ENCODE measurements around the gene MBOAT7.

Gene MBOAT7

DNA sequence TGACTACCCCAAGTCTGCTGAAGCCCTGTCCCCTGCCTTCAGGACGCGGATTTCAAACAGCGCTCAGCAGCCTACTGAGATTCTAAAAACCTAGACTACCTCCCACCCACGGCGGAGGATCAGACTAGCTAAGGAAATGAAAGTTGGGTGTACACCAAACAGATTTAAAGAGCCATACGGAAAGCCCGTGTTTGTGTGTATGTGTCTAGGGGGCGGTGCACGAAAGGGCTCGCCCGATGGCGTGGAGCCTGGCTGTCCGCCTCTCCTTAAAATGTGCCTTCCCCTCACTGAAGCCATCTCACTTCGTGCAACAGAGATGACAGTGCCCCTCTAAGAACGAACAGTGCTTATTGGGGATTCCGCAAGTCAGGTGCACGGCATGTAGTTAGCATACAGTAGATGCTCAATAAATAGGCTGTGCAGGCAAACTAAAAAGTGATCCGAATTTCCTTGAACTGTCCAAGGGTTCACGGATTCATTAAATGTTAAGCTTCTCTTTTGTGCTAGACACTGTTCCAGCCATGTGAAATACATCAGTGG lies 30.5 kb downstream of the MBOAT7 start:
- Histone ChIP-seq H3K9me3 (ENCODE audit: insufficient read depth, low read depth, low read length) (no peaks in the 10 kb centered on the region), H3K4me1 (ENCODE audit: insufficient read depth, low read length) (peaks cover 11% of the 10 kb centered on the region; the same call in 1 of the 2 replicates), H3K4me3 (ENCODE audit: low read length) (peak overlapping the region; percentile 78), H3K36me3 (ENCODE audit: insufficient read depth, low read length) (peaks cover 31% of the 10 kb centered on the region), H3K27me3 (ENCODE audit: insufficient read depth, low read length) (no peaks in the 10 kb centered on the region), H3K27ac (ENCODE audit: low read depth, low read length) (peak overlapping the region; percentile 92; the same call in 1 of the 2 replicates), H3K9ac (ENCODE audit: low read depth, low read length) (peak overlapping the region; percentile 84)
- 27% methylated on average over 19 of the region's 19 CpGs for WGBS

DNA sequence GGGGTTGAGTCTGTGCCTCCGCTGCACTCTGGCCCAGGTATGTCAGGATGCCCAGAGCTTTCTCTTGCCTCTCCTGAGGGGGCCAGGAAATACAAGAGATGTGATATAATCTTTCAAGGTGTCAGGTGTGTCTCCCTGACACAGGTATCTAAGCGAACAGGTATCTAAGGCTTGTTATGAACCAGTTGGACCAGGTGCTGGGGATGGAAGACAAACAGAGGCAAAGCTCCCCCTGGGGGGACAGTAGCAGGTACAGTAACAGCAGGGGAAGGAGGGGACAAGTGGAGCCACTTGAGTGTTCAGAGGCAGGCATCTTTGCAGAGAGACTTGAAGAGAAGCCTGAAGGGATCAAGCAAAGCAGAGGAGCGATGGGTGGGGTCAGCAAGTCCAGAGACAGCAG lies 32.4 kb downstream of the MBOAT7 start:
- peaks cover 11% of the 10 kb centered on the region; the same call in 1 of the 2 replicates for H3K4me1 ChIP-seq (ENCODE audit: insufficient read depth, low read length)
- H3K4me3 ChIP-seq (ENCODE audit: low read length), result no peak overlapping the region
- 94% methylated on average over 3 of the region's 3 CpGs for WGBS

DNA sequence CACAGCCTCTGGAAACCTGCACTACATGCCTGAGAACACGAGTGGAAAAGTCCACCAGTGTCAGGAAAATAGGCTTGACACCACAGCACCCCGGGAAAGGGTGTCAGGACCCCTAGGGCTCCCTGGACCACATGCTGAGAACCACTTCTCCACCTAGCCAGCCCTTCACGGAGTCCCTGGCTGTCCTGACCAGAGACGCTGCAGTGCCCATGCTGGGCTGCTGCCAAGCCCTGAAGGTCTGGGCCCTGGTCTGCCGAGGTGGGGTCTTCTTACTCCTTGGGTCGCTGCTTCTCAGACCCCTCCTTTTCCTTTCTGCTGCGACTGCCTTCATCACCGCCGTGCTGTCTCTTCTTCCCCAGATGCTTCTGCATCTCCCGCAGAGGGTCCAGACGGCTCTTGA lies 32.9 kb downstream of the MBOAT7 start:
- Histone ChIP-seq H3K4me1 (ENCODE audit: insufficient read depth, low read length) (peaks cover 11% of the 10 kb centered on the region; the same call in 1 of the 2 replicates), H3K9me3 (ENCODE audit: insufficient read depth, low read depth, low read length) (no peaks in the 10 kb centered on the region), H3K36me3 (ENCODE audit: insufficient read depth, low read length) (peaks cover 55% of the 10 kb centered on the region), H3K27ac (ENCODE audit: low read depth, low read length) (no peak overlapping the region), H3K27me3 (ENCODE audit: insufficient read depth, low read length) (no peaks in the 10 kb centered on the region), H3K4me3 (ENCODE audit: low read length) (no peak overlapping the region), H3K9ac (ENCODE audit: low read depth, low read length) (no peak overlapping the region)
- WGBS, result 94% methylated on average over 11 of the region's 11 CpGs

More for the DNA sequence above, 32.4 kb downstream of the MBOAT7 start:
- no peak overlapping the region for H3K27ac ChIP-seq (ENCODE audit: low read depth, low read length)
- peaks cover 50% of the 10 kb centered on the region for H3K36me3 ChIP-seq (ENCODE audit: insufficient read depth, low read length)
- no peak overlapping the region for H3K9ac ChIP-seq (ENCODE audit: low read depth, low read length)
- H3K9me3 ChIP-seq (ENCODE audit: insufficient read depth, low read depth, low read length), result no peaks in the 10 kb centered on the region
- no peaks in the 10 kb centered on the region for H3K27me3 ChIP-seq (ENCODE audit: insufficient read depth, low read length)

DNA sequence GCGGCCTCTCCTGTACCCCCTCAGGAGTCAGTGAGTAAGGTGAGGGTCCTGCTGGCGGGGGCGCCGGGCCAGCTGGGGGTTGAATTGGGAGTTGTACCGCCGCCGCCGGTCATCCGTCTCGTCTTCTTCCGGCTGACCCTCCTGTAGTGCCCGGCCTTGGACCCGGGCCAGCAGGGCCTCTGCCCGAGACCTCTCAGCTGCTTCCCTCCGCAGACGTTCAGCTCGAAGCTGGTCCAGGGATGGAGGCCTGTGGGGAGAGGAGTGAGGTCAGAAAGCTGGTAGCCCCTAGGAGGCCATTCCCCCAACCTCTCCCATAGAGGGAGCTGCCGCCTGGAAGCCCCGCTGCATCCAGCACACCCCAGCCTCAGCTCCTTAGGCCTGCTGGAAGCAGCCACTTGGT lies 33.7 kb downstream of the MBOAT7 start:
- Histone ChIP-seq H3K9me3 (ENCODE audit: insufficient read depth, low read depth, low read length) (no peaks in the 10 kb centered on the region), H3K36me3 (ENCODE audit: insufficient read depth, low read length) (peaks cover 62% of the 10 kb centered on the region), H3K4me3 (ENCODE audit: low read length) (no peak overlapping the region), H3K9ac (ENCODE audit: low read depth, low read length) (no peak overlapping the region), H3K4me1 (ENCODE audit: insufficient read depth, low read length) (peaks cover 7% of the 10 kb centered on the region; the same call in 1 of the 2 replicates), H3K27me3 (ENCODE audit: insufficient read depth, low read length) (no peaks in the 10 kb centered on the region), H3K27ac (ENCODE audit: low read depth, low read length) (no peak overlapping the region)
- 95% methylated on average over 18 of the region's 19 CpGs for WGBS

DNA sequence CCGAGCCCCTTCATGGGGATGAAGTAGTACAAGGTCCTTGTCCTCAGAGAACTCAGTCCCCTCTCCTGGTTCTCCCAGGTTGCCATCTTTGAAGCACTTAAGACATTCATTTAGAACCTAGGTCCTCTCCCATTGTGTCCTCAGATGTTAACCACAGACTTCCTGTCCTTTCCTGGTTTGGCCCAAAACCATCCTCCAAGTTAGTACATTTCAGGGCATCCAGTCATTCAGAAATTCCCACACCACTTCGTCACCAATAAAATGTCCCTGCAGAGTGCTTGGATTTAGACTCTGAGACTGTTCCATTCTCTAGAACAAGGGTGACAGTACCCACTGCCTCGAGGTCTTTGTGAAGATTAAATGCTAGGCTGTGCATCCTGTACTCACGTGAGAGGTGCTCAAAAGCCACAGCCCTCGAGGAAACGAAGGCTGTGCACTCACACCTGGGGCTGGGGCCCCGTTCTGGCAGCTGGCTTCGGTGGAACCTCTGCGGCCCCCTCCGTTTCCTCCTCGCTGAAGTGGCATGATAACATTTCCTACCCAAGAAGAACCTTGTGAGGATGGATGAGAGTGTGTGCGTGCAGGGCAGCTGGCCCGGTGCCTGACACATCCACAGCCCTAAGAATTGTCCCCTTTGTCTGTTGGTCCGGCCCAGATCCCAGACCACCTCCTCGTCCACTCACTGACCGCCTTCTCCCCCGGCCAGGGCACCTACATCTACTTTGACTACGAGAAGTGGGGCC lies 34.6 kb downstream of the MBOAT7 start:
- H3K36me3 ChIP-seq (ENCODE audit: insufficient read depth, low read length), result peaks cover 71% of the 10 kb centered on the region
- 95% methylated on average over 18 of the region's 18 CpGs for WGBS
- no peak overlapping the region for H3K4me3 ChIP-seq (ENCODE audit: low read length)
- peaks cover 5% of the 10 kb centered on the region; the same call in 1 of the 2 replicates for H3K4me1 ChIP-seq (ENCODE audit: insufficient read depth, low read length)
- no peaks in the 10 kb centered on the region for H3K9me3 ChIP-seq (ENCODE audit: insufficient read depth, low read depth, low read length)
- no peak overlapping the region for H3K9ac ChIP-seq (ENCODE audit: low read depth, low read length)
- H3K27ac ChIP-seq (ENCODE audit: low read depth, low read length), result no peak overlapping the region
- H3K27me3 ChIP-seq (ENCODE audit: insufficient read depth, low read length), result no peaks in the 10 kb centered on the region

DNA sequence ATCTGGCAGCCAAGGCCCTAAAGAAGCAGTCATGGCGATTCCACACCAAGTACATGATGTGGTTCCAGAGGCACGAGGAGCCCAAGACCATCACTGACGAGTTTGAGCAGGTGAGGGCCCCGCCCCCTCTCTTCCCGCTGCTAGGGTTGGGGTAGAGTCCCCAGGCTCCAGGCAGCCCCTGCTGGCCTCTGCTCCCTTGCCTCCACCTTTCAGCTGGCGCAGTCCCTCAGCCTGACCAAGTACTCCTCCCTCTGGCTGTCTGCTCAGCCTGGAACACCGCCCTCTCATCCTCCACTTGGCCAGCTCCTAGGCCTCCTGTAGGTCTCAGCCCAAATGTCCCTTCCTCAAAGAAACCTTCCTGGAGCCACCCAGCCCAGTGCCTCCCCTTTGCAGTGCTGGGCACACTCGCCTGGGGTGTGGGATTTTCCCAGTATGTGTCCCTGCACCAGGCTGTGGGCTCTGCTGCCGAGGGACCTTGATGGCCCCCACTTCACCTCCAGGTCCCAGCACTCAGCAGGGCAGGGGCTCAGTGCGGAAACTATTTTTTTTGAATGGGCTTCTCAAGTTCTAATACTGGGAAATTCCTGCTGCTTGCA lies 35.6 kb downstream of the MBOAT7 start:
- no peaks in the 10 kb centered on the region for H3K27me3 ChIP-seq (ENCODE audit: insufficient read depth, low read length)
- no peak overlapping the region for H3K4me3 ChIP-seq (ENCODE audit: low read length)
- H3K9ac ChIP-seq (ENCODE audit: low read depth, low read length), result no peak overlapping the region
- no peak overlapping the region for H3K27ac ChIP-seq (ENCODE audit: low read depth, low read length)
- peaks cover 80% of the 10 kb centered on the region for H3K36me3 ChIP-seq (ENCODE audit: insufficient read depth, low read length)
- 91% methylated on average over 10 of the region's 10 CpGs for WGBS
- peaks cover 5% of the 10 kb centered on the region; the same call in 1 of the 2 replicates for H3K4me1 ChIP-seq (ENCODE audit: insufficient read depth, low read length)
- H3K9me3 ChIP-seq (ENCODE audit: insufficient read depth, low read depth, low read length), result no peaks in the 10 kb centered on the region

DNA sequence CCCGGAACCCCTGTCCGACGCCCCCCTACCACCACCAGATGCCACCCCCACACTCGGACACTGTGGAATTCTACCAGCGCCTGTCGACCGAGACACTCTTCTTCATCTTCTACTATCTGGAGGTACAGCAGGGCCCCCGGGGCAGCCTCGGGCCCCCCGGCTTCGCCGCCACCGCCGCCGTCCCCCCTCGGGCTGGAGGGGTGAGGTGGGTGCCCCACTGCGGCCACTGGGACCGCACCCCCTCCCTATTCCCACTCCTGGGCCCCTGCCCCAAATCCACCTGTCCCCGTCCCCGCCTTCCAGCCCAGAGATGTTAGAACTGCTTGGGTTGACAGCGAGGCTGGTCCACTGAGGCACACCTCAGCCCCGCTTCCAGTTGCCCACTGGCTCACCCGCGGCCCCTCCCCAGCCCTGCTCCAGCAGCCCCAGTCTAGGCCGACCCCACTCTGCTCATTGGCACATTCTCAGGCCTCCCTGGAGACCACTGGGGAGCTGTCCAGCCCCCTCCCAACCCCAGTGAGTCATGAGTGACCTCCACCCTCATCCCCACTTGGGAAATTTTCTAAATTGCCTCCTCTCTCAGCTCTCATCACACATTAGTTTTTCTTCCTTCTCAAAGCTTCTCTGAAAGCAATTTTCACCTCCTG lies 36.4 kb downstream of the MBOAT7 start:
- Histone ChIP-seq H3K9me3 (ENCODE audit: insufficient read depth, low read depth, low read length) (no peaks in the 10 kb centered on the region), H3K36me3 (ENCODE audit: insufficient read depth, low read length) (peaks cover 86% of the 10 kb centered on the region), H3K27ac (ENCODE audit: low read depth, low read length) (no peak overlapping the region), H3K4me3 (ENCODE audit: low read length) (no peak overlapping the region), H3K9ac (ENCODE audit: low read depth, low read length) (no peak overlapping the region), H3K4me1 (ENCODE audit: insufficient read depth, low read length) (no peaks in the 10 kb centered on the region), H3K27me3 (ENCODE audit: insufficient read depth, low read length) (no peaks in the 10 kb centered on the region)
- 92% methylated on average over 24 of the region's 25 CpGs for WGBS

DNA sequence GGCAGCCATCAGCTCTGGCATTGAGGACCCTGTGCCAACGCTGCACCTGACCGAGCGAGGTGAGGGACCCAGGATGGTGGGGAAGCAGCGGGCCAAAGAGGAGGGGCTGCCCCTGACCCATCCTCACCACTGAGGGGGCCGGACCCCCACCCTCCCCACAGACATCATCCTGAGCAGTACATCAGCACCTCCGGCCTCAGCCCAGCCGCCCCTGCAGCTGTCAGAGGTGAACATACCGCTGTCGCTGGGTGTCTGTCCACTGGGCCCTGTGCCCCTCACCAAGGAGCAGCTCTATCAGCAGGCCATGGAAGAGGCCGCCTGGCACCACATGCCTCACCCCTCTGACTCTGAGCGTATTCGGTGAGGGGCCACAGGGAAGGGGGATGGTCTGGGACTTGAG lies 37.1 kb downstream of the MBOAT7 start:
- no peak overlapping the region for H3K27ac ChIP-seq (ENCODE audit: low read depth, low read length)
- H3K9ac ChIP-seq (ENCODE audit: low read depth, low read length), result no peak overlapping the region
- no peak overlapping the region for H3K4me3 ChIP-seq (ENCODE audit: low read length)
- no peaks in the 10 kb centered on the region for H3K9me3 ChIP-seq (ENCODE audit: insufficient read depth, low read depth, low read length)
- WGBS, result 94% methylated on average over 12 of the region's 12 CpGs
- H3K36me3 ChIP-seq (ENCODE audit: insufficient read depth, low read length), result peaks cover 92% of the 10 kb centered on the region
- H3K4me1 ChIP-seq (ENCODE audit: insufficient read depth, low read length), result no peaks in the 10 kb centered on the region
- no peaks in the 10 kb centered on the region for H3K27me3 ChIP-seq (ENCODE audit: insufficient read depth, low read length)

DNA sequence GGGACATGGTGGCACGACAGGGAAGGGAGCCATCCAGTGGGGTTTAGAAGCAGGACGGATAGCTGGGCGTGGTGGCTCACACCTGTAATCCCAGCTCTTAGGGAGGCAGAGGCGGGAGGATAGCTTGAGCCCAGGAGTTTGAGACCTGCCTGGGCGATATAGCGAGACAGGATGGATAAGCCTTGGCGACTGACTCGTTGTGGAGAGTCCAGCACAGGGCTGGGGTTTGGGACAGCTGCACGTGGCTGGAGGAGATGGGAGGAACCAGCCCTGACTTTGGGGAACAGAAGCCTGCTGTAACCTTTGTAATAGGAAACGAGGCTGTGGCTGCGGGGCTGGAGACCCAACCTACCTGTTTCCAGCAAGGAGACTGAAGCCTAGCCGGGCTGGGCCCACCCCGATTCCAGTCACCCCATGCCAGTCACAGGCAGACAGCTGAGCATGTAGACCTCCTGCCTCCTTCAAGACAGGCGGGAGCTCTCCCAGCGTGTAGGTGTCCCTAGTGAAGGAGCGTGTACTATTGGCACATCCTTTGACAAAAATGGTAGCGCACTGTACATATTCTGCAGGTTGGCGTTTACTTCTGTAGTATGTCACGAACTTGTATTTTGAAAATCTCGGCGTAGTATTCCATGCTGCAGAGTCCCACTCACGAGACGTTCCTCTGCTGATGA lies 37.9 kb downstream of the MBOAT7 start:
- Histone ChIP-seq H3K9ac (ENCODE audit: low read depth, low read length) (no peak overlapping the region), H3K27ac (ENCODE audit: low read depth, low read length) (no peak overlapping the region), H3K27me3 (ENCODE audit: insufficient read depth, low read length) (no peaks in the 10 kb centered on the region), H3K36me3 (ENCODE audit: insufficient read depth, low read length) (peaks cover 92% of the 10 kb centered on the region), H3K9me3 (ENCODE audit: insufficient read depth, low read depth, low read length) (no peaks in the 10 kb centered on the region), H3K4me3 (ENCODE audit: low read length) (no peak overlapping the region), H3K4me1 (ENCODE audit: insufficient read depth, low read length) (no peaks in the 10 kb centered on the region)
- WGBS, result 93% methylated on average over 23 of the region's 23 CpGs

DNA sequence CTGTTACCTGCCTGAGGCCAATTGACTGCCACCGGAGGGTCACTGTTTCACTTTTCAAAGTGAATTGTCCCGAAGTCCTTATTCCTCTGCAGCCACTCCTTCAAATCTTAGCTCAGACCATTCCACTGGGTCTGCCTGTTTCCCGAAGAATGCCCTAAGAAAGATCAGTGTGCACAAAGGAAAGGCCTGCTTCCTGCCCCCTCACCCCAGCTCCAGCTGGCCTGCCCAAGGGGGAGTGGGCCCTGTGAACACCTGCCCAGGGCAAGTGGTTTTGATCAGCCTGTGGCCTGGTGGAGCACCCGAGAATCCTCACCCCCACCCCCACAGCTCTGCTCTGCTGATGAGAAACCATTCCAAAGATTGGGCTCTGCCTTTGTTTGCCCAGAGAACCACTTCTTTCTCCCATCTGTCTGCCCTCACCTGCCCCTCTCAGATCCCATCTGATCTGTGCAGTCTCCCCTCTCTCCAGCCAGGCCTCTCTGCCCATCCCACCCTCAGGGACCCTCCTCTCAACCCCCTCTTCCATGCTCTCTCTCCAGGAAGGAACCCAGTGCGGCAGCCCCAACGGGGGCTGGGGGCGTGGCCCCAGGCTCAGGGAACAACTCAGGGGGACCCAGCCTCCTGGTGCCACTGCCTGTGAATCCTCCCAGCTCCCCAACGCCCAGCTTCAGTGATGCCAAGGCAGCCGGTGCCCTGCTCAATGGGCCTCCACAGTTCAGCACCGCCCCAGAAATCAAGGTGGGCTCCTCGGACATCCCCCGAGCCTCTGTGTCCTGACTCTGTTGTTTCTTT lies 40.2 kb downstream of the MBOAT7 start:
- H3K36me3 ChIP-seq (ENCODE audit: insufficient read depth, low read length), result peaks cover 97% of the 10 kb centered on the region
- no peak overlapping the region for H3K27ac ChIP-seq (ENCODE audit: low read depth, low read length)
- no peaks in the 10 kb centered on the region for H3K27me3 ChIP-seq (ENCODE audit: insufficient read depth, low read length)
- no peaks in the 10 kb centered on the region for H3K9me3 ChIP-seq (ENCODE audit: insufficient read depth, low read depth, low read length)
- no peak overlapping the region for H3K9ac ChIP-seq (ENCODE audit: low read depth, low read length)
- H3K4me1 ChIP-seq (ENCODE audit: insufficient read depth, low read length), result no peaks in the 10 kb centered on the region
- 92% methylated on average over 12 of the region's 12 CpGs for WGBS
- H3K4me3 ChIP-seq (ENCODE audit: low read length), result no peak overlapping the region

Measured in HUES64 (cell line).